Esophagus squamous epithelium (tissue), 4 donors: Measurements from ENCODE around the gene DEPDC4.

Experiments used
- POLR2A ChIP-seq, 4 donors: fragments of 450-650 bp; IDR thresholded peaks; one replicate each; pipeline ENCODE4 v1.6.1; 2017; ENCODE audit warnings: antibody characterized with exemption in 4 of 4, mild to moderate bottlenecking in 4 of 4, moderate library complexity in 3 of 4
- TF ChIP-seq, protein P1 (sequence below), 6 experiments: fragments of 450-650 bp in 4 of 6; fragments of 200-600 bp in 2 of 6; sonication (generic) in 2 of 6; IDR thresholded peaks; one replicate each; pipeline ENCODE4 v1.5.1; 2016 to 2019; ENCODE audit warnings: antibody characterized with exemption in 6 of 6, mild to moderate bottlenecking in 4 of 6, moderate library complexity in 4 of 6

GRCh38 chr12:100293017-100293416 lies 26.1 kb upstream of the DEPDC4 start:
- TF ChIP-seq, protein P1, sequence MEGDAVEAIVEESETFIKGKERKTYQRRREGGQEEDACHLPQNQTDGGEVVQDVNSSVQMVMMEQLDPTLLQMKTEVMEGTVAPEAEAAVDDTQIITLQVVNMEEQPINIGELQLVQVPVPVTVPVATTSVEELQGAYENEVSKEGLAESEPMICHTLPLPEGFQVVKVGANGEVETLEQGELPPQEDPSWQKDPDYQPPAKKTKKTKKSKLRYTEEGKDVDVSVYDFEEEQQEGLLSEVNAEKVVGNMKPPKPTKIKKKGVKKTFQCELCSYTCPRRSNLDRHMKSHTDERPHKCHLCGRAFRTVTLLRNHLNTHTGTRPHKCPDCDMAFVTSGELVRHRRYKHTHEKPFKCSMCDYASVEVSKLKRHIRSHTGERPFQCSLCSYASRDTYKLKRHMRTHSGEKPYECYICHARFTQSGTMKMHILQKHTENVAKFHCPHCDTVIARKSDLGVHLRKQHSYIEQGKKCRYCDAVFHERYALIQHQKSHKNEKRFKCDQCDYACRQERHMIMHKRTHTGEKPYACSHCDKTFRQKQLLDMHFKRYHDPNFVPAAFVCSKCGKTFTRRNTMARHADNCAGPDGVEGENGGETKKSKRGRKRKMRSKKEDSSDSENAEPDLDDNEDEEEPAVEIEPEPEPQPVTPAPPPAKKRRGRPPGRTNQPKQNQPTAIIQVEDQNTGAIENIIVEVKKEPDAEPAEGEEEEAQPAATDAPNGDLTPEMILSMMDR (IDR thresholded peaks at IDR 0.05): no peak
- no peak for TF ChIP-seq POLR2A (IDR thresholded peaks at IDR 0.05)
